ENCODE results near the gene SLC25A24.
"Not testable (repeated sequence)": the region's sequence is repeated elsewhere in the genome, so short reads cannot be mapped to it uniquely, and the experiment has no call there.

Gene SLC25A24

GRCh38 chr1:108199781-108200686 is at the start of gene SLC25A24:
TSS of gene SLC25A24 (minus strand) at chr1:108200343. CDS start at chr1:108200138, 205 bp downstream.
- peak in 51 of 56 donors; percentile 7 to 76 (median 43) for DNase-seq

GRCh38 chr1:108243976-108244375 is 43.8 kb upstream of the SLC25A24 start, which contains the start of gene NBPF4:
TSS of gene NBPF4 (minus strand) at chr1:108244076. CDS start at chr1:108243761, 315 bp downstream.
- DNase-seq = not testable (repeated sequence)

GRCh38 chr1:108239426-108239825 is 39.3 kb upstream of the SLC25A24 start:
- not testable (repeated sequence) for DNase-seq

GRCh38 chr1:108235308-108235707 is 35.2 kb upstream of the SLC25A24 start:
- not testable (repeated sequence) for DNase-seq

- DNase-seq = not testable (repeated sequence)
Measured at GRCh38 chr1:108232183-108232582, 32.0 kb upstream of the SLC25A24 start.

GRCh38 chr1:108229976-108230375 is 29.8 kb upstream of the SLC25A24 start:
- DNase-seq = not testable (repeated sequence)

GRCh38 chr1:108227772-108228171 is 27.6 kb upstream of the SLC25A24 start:
- not testable (repeated sequence) for DNase-seq

- not testable (repeated sequence) for DNase-seq
Measured at GRCh38 chr1:108226855-108227254, 26.7 kb upstream of the SLC25A24 start.

- not testable (repeated sequence) for DNase-seq
Measured at GRCh38 chr1:108223226-108223625, 23.1 kb upstream of the SLC25A24 start.

GRCh38 chr1:108217515-108218174 is 17.5 kb upstream of the SLC25A24 start:
- DNase-seq = not testable (repeated sequence)

GRCh38 chr1:108217007-108217406 is 16.9 kb upstream of the SLC25A24 start:
- DNase-seq = not testable (repeated sequence)

- not testable (repeated sequence) for DNase-seq
Measured at GRCh38 chr1:108216028-108216890, 16.1 kb upstream of the SLC25A24 start.

GRCh38 chr1:108214641-108215465 is 14.7 kb upstream of the SLC25A24 start:
- DNase-seq = not testable (repeated sequence)

- DNase-seq = no peak
Measured at GRCh38 chr1:108211014-108211413, 10.9 kb upstream of the SLC25A24 start.

GRCh38 chr1:108209456-108210108 is 9.4 kb upstream of the SLC25A24 start:
- no peak for DNase-seq

- DNase-seq = no peak
Measured at GRCh38 chr1:108208724-108209446, 8.7 kb upstream of the SLC25A24 start.

GRCh38 chr1:108203582-108203981 is 3.4 kb upstream of the SLC25A24 start:
- not testable (repeated sequence) for DNase-seq

- DNase-seq = no peak
Measured at GRCh38 chr1:108201687-108202086, 1.5 kb upstream of the SLC25A24 start.

GRCh38 chr1:108200687-108201051 is 526 bp upstream of the SLC25A24 start:
- peak in 31 of 56 donors; percentile 5 to 70 (median 29) for DNase-seq

Data from amygdala (tissue), 56 donors.